Measurements from ENCODE around the gene OASL.

OASL gene

DNA sequence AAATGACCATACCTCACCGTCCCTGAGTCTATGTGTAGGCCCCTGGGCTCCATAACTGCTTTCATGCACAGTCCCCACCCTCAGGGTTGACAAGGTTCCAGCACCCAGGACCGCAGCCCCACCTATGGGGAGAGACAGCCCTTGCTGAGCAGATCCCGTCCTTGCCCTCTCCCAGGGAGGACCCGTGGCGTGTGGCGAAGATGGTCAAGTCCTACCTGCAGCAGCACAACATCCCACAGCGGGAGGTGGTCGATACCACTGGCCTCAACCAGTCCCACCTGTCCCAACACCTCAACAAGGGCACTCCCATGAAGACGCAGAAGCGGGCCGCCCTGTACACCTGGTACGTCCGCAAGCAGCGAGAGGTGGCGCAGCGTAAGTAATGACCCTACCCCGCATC, 50.4 kb downstream of the OASL start:
- no peak for DNase-seq

DNA sequence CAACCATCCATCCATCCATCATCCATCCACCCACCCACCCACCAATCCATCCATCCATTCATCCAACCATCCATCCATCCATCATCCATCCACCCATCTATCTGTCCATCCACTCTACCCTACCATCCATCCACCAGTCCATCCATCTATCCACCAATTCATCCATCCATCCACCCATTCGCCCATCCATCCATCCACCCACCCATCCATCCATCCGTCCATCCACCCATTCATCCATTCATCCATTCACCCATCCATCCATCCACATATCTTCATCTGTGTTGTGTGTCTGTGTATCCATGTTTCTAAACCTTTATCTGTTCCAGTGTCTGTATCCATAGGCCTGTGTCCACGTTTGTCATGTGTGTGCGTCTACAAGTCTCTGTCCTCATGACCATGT, 50.8 kb downstream of the OASL start:
- DNase-seq, result no peak

DNA sequence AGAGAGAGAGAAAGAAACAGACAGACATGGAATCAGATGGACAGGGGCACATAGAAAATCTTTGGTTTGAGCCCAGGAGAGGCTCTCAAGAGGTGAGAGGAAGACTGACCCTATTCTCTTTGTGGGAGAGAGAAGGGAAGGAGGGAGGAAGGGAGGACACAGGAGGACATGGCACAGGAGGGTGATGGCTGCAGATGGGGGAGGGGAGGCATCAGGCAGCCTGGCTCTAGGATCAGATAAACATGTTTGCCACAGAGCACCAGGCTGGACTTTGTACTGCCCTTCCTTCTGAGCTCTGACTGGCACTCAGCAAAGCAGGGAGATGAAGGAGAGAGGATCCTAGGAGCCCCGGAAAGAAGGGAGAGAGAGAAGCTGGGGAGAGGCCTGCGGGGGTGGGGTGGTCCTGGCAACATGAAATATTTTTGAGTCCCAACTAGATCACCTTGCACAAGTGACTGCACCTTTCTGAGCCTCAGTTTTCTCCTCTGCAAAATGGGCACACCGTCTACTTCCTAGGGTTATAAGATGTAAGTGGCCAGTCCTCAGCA, 54.6 kb downstream of the OASL start:
- no peak for DNase-seq

DNA sequence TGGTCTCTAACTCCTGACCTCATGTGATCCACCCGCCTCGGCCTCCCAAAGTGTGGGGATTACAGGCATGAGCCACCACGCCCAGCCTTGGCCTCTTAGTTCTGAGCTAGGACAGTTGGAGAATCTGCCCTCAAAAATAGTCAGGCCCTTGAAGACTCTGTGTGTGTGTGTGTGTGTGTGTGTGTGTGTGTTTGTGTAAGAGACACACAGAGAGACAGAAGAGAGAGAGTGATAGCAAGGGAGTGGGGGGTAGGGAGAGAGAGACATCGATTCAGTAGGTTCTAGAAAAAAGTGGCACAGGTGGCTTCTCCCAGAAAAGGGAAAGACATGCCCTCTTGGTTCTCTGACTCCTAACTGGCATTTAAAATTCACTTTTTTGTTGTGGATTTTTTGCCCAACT, 55.3 kb downstream of the OASL start:
- no peak for DNase-seq

DNA sequence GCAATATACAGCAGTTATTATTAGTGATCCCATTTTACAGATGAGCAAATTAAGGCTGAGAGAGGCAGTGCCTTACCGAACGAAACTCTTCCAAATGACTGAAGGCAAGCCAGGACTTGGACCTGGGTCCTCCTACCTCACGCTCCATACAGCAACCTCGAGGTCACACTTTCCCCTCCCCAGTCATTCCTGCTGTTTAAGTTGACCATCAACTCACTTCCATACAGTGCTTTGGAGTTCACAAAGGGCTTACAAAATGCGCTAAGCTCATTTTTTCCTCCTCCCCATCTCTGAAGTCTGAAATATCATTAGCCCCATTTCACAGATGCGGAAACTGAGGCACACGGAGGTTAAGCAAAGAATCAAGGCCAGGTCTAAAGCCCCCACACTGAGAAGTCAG, 56.4 kb downstream of the OASL start:
- DNase-seq, result no peak

DNA sequence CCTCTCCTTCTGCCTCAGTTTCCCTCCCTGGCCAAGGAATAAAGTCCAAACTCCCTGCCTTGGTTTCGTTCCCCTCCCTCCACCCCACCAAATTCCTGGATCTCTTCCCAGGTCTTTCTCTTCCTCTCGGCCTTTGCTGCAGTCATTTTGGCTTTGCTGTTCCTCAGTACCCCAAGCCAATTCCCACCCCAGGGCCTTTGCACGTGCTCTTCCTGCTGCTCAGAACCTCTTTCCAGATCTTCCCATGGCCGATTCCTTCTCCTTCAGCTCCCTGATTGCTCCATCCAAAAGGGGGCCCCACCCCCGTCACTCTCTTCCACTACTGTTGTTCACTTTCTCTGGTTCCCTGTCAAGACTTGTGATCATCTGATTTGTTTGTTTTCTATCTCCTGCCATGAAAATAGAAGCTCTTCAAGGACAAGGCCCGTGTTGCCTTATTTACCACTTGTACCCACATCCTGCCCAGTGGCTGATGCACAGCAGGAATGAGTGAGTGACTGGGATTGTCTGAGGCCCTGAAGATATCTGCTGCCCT, 57.6 kb downstream of the OASL start:
- DNase-seq, result no peak

DNA sequence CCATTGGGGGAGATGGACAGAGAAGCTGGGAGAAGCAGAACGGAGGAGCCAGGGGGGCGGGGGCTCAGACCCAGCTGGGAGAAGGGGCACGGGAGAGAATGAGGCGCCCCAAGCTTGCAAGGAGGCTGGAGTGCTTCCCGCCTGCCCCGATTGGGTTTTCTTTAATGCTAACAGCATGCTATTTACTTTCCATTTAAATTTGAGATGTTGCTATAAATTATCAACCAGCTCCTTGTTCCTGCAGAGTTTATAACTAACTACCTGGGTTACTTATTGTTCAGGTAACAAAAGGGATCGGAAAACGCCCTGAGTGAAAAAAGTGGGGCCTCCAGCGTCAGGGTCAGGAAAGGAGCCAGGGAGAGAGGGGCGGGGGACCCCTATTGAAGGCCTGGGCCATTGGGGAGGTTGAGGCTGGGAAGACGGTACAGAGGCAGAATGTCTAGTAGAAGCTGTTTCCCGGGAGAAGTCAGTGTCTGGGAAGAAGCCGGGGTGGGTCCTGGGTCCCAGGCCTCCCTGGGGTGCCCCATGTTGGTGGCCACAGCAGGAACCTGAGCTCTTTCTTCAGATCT, 58.2 kb downstream of the OASL start:
- DNase-seq, result no peak

DNA sequence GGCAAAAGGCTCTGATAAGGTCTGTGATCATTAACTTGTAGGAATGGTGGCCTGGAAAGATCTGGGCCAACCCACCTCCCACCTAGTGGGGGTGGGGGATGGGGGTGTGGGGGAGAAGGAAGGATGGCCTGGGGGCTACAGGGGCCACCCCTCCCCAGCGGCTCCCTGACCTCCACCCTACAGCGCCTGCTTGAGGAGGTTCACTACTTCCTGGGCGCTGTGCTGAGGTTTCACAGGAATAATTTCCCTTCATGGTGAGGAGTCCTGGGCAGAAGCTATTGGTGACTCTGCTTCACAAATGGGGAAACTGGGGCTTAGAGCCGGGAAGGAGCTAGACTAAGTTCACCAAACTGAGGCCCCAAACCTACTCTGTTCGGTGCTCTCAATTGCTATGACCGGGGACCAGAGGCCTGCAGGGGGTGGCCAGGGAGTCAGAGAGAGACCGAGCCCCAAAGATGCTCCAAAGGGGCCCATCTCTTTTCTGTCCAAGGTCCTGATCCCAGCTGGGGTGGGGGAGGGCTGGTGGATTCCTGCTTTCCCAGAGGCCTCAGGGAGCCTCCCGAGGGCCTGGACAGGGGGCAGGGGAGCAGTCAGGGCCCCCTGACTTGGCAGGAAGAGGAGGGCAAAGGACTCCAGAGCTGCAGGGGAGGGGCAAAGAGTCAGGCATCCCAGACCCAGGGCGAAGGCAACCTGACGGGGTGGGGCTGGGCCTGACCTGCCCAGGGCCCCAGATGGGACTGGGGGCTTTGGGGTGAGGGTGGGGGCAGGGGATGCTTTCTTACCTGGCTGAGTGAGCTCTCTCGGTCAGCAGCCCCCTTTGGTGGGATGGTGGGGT, 59.0 kb downstream of the OASL start:
- DNase-seq, result no peak

DNA sequence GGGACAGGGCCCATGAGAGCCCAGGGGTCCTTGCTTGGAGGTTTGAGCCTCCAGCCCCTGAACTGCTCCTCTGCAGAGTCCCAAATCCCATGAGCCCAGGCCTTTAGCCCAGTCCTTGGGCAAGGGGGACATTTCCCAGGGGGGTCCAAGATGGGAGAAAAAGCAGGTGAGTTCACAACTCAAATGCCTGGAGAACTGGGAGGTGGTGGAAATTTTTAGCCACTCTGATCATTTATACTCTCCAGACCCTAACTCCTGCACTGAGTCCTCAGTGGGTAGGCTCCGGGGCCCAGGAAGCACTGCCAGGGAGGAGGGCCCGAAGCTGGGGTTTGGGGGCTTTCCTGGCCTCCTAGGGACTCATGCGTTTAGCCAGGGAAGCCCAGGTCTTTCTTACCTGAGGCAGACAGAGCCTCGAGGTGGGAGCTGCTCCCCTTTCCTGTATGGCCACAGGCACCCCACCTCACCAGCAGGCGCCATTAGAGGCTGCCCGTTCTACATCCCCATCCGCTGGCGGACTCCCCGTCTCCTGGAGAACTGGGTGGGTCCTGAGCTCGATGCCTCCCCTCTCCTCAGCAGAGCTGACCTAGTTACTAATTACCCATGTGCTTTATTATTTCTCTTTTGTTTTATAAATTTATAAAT, 59.7 kb downstream of the OASL start:
- DNase-seq, result no peak

DNA sequence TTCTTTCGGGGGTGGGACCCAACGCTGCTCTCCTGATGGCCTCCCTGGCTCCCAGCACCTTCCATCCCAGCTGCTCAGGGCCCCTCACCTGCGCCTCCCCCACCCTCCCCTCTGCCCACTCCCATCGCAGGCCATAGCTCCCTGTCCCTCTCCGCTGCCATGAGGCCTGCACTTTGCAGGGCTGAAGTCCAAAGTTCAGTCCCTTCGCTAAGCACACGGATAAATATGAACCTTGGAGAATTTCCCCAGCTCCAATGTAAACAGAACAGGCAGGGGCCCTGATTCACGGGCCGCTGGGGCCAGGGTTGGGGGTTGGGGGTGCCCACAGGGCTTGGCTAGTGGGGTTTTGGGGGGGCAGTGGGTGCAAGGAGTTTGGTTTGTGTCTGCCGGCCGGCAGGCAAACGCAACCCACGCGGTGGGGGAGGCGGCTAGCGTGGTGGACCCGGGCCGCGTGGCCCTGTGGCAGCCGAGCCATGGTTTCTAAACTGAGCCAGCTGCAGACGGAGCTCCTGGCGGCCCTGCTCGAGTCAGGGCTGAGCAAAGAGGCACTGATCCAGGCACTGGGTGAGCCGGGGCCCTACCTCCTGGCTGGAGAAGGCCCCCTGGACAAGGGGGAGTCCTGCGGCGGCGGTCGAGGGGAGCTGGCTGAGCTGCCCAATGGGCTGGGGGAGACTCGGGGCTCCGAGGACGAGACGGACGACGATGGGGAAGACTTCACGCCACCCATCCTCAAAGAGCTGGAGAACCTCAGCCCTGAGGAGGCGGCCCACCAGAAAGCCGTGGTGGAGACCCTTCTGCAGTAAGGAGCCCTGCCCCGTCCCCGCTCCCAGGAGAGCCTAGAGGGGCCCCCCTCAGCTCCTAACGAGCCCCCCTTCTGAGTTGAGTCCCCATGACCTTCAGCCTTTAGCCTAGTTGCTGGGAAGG, 60.5 kb downstream of the OASL start, which contains the start of gene HNF1A:
HNF1A (plus strand) TSS at position 248 of the 924 bp plus-strand sequence; CDS start at position 474, 226 bp downstream.
- DNase-seq, result no peak

DNA sequence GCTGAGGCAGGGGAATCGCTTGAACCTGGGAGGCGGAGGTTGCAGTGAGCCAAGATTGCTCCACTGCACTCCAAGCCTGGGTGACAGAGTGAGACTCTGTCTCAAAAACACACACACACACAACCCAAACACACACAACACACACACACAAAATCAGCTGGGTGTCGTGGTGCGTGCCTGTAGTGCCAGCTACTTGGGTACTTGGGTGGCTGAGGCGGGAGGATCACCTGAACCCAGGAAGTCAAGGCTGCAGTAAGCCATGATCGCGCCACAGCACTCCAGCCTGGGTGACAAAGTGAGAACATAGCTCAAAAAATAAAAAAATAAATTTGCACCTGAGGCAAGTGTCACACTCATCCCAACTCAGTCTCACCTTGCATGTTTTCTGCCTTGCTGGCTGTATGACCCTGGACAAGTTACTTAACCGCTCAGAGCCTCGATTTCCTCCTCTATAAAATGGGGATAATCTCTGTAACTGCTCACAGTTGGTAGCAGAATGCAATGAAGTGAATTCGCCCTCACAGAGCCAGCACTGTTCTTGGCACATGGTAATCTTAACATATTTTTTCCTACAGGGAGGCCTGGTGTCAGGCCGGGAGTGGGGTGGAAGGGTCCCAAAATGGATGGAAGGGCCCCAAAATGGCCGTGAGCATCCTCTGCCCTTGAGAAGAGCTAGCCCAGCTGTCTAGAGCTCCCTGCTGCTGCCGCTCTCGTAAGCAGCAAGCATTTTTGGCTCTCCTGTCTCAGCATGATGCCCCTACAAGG, 61.3 kb downstream of the OASL start:
- DNase-seq, result no peak

DNA sequence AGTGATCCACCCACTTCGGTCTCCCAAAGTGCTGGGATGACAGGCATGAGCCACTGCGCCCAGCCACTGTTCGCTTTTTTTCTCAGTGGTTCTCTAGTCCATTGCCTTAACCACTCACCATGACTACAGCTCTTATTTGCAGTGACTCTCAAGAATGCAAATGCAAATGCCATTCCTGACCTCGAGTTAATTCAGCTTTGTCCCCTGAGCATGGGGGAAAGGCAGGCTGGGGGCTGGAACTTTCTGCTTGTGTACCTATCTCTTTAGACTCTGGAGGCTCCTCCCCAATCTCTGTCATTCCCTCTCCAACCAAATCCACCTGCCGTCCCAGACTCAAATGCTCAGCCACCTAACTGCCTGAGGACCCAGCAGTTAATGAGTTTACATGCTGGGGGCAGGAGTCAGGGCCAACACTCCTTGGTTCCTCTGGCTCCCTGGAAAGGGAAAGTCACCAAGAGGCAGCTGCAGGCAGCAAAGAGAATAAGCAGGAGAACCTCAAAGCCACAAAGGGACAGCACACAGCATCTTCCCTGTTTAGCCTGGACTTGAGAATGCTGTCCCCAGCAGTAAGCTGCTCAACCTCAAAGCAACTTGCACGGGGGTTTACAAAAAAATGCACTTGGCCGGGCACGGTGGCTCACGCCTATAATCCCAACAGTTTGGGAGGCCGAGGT, 66.0 kb downstream of the OASL start:
- no peak for DNase-seq

DNA sequence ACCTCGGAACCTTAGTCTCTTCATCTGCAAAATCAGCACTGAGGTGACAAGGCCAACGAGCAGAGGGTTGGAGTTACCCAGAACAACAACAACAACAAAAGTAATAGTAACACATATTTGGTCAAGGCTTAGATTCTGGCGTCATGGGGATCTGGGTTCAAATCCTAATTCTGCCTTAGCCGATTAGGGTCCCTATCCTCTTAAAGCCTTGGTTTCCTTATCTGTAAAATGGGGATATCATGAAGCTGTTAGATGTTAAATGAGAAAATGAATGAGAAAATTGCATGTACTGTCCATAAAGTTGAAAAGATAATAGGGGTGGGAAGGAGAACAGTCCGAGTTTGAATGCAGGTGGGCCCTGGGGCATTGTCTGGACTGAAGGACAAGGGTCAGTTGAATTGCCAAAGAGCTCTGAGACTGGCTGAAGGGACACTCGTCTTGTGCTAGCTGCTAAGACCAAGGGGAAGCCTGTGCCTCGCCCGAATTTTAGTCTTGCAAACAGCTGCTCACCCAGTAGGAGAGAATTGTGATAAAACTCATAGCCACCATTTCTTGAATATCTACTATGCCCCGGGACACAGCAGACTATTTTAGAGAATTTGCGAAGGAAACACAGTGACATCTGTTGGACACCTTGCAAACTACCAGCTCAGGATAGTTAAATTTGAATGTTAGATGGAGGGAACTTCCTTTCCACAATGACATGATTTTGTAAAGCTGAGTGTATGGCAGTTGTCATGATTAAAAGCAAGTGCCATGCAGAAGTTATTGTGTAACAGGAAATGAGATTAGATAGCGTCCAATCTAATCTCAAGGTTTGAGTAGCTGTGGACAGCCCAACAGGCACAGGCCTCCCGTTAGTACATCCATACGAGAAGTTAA, 67.5 kb downstream of the OASL start:
- DNase-seq, result peak in 1 of 2 experiments; percentile 12

DNA sequence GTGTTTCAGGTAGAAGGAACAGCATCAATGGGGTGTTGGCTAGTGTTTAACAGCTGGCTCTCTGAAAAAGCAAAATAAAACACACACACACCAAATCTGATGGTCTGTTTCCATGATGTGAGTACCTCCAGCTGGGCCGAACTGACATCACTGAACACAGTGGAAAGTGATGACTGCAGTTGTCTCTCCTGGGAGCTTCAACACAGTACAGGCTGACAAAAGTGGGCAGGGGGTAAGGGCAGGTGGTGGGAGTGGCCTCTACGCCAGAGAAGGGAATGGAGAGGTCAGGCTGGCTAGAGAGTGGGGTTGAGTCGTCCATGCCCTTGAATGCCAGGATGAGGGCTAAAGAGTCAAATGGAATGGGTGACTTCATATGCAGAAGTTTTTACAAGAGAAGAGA, 68.7 kb downstream of the OASL start:
- no peak for DNase-seq

Measured in stimulated activated CD4-positive, alpha-beta T cell treated with anti-CD3 and anti-CD28 coated beads, Interleukin-4, amount 100 ng/mL, for 4 hours (primary cell).